ENCODE data around the gene AKR1D1.

AKR1D1 gene

DNA sequence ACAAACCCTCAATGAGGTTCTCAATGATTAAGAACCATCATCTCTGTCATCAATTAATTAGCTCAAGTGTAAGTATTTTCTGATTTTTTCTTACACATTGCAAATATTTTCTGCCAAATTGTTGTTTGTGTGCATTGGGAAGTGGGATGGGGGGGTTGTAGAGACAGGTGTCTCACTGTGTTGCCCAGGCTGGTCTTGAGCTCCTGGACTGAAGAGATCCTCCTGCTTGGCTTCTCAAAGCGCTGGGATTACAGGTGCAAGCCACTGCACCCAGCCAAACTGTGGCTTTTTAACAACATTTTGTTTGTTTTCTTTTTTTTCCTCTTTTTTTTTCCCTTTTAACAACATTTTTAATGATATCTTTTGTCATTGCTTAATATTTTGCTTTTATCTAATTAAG, 87.5 kb downstream of the AKR1D1 start:
- DNase-seq (ENCODE audit: low read depth in 2 of 3, low spot score in 1 of 3) = no peak

DNA sequence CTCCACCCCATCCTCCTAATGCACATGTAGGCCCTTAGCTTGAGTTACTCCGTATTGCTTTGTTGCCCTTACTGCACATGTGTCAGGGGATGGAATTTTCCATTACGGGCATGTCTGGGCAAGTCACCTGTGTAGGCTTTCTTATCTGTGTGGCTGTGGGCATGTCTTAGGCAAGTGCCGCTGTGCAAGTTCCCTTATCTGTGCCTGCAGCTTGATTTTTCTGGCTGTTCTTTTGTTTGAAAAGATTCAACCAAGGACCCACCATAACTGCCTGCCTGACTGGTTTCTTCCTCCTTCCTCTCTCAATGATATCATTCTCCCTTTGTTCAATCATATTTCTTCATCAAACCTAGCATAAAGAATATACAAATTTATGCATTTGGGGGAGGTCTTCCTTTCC, 88.5 kb downstream of the AKR1D1 start:
- DNase-seq (ENCODE audit: low read depth in 2 of 3, low spot score in 1 of 3) = no peak

DNA sequence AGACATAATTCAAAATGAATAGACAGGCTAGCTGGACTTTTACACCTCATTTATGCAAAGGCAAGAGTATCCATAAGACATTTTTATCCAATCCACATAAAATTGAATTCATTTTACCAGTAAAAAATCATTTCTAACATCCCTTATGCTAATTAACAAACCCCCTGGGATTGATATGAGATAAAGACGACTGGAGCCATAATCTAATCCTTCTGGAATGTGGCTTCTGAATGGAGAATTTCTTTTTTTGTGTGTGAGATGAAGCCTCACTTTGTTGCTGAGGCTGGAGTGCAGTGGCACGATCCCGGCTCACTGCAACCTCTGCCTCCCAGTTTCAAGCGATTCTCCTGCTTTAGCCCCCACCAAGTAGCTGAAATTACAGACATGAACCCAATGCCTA, 90.4 kb downstream of the AKR1D1 start:
- DNase-seq (ENCODE audit: low read depth in 2 of 3, low spot score in 1 of 3) = no peak

DNA sequence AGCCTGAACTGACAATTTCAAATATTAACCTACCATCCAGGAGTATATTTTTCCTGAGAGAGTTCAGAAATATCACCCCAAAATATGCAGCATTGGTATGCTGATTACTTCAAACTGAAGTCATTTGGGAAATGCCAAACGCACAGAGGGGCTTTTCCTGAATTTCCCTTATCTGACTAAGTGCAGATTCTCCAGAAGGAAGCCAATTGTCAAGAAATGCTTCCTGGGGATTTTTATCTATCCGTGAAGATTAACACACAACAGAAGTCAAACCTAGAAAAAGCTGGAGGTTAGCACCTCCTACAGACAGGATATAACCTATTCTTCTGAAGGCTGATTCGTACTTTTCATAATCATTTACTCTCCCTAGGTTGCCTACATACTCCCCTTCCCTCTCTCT, 91.0 kb downstream of the AKR1D1 start:
- DNase-seq (ENCODE audit: low read depth in 2 of 3, low spot score in 1 of 3) = no peak

DNA sequence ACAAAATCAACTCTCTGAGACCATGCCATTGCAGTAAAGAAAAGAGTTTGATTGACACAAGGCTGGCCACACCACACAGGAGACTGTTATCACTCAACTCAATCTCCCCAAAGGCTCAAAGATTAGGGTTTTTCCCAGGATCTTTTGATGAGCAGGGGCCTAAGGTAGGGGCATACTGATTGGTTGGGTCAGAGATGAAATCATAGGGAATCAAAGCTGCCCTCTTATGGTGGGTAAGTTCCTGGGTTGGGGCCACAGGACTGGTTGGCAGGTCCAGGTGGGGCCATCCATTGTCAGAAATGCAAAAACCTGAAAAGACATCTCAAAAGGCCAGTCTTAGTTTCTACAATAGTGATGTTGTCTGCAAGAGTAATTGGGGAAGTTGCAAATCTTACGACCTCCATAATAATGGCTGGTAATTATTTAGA, 91.6 kb downstream of the AKR1D1 start:
- DNase-seq (ENCODE audit: low read depth in 2 of 3, low spot score in 1 of 3) = no peak

All from stimulated activated CD4-positive, alpha-beta T cell treated with anti-CD3 and anti-CD28 coated beads, Interleukin-12 subunit alpha, Interleukin-12 subunit beta, amount 100 ng/mL, for 48 hours (primary cell).